ENCODE results near the gene FCN3. TPM values are rescaled to one million over a fixed set of nuclear protein-coding genes. Genes with fewer than 3 reads are reported as not detected.
A peak's percentile ranks its signal among the peaks of the same experiment; 100 is the strongest.

The FCN3 gene
- total and polyA plus RNA-seq, 9 of the 15 experiments (the other 6 are each of a cell fraction or from before 2014, with no cell fraction given): 0.49 TPM; not detected in 8

DNA sequence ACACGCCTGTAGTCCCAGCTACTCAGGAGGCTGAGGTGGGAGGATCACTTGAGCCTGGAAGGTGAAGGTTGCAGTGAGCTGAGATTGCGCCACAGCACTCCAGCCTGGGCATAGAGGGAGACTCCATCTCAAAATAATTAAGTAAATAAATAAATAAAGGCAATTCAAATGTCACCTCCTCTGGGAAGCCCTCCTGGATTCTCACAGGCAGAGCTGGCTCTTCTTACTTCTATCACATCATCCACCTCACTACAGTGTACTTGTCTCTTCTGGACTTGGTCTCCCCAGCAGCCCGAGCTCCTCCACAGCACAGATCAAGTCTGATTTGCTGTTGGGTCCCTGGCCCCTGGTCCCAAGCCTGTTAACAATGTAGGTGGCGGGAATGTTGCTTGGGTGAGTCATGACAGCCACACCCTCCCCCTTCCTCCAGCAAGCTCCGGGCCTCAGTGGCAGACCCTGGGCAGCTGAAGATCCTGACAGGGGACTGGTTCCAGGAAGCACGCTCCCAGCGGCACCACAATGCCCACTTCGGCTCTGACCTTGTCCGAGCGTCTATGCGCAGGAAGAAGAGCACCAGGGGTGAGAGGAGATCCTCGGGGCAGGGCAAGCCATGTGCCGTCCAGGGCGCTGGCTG is 27.5 kb downstream of the FCN3 start (continued):
- TF ChIP-seq, protein P1, sequence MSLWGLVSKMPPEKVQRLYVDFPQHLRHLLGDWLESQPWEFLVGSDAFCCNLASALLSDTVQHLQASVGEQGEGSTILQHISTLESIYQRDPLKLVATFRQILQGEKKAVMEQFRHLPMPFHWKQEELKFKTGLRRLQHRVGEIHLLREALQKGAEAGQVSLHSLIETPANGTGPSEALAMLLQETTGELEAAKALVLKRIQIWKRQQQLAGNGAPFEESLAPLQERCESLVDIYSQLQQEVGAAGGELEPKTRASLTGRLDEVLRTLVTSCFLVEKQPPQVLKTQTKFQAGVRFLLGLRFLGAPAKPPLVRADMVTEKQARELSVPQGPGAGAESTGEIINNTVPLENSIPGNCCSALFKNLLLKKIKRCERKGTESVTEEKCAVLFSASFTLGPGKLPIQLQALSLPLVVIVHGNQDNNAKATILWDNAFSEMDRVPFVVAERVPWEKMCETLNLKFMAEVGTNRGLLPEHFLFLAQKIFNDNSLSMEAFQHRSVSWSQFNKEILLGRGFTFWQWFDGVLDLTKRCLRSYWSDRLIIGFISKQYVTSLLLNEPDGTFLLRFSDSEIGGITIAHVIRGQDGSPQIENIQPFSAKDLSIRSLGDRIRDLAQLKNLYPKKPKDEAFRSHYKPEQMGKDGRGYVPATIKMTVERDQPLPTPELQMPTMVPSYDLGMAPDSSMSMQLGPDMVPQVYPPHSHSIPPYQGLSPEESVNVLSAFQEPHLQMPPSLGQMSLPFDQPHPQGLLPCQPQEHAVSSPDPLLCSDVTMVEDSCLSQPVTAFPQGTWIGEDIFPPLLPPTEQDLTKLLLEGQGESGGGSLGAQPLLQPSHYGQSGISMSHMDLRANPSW (CRISPR knock-in tag; IDR thresholded peaks at IDR 0.05): no peak
- TF ChIP-seq JUND (IDR thresholded peaks at IDR 0.05; ENCODE audit: borderline replicate concordance, low read depth, low read length): peak; percentile 59
- no peak for TF ChIP-seq JUND (tag; IDR thresholded peaks at IDR 0.05; ENCODE audit: borderline replicate concordance, low read depth, low read length)
- TF ChIP-seq, protein P2, sequence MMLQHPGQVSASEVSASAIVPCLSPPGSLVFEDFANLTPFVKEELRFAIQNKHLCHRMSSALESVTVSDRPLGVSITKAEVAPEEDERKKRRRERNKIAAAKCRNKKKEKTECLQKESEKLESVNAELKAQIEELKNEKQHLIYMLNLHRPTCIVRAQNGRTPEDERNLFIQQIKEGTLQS (IDR thresholded peaks at IDR 0.05): peak; percentile 66
- TF ChIP-seq, protein P2 (CRISPR knock-in tag; conservative IDR thresholded peaks at IDR 0.05): no peak
- no peak for TF ChIP-seq ZFP1 (CRISPR knock-in tag; IDR thresholded peaks at IDR 0.05)
- TF ChIP-seq FUS (optimal IDR thresholded peaks at IDR 0.05; ENCODE audit: low read depth, low read length): no peak
- TF ChIP-seq ZNF551 (CRISPR knock-in tag; IDR thresholded peaks at IDR 0.05): no peak
- TF ChIP-seq POLR2G (IDR thresholded peaks at IDR 0.05; ENCODE audit: low read depth, low read length): 0 out of 2 replicates have a peak, but pooled peaks have one; percentile 31
- TF ChIP-seq ASH1L (IDR thresholded peaks at IDR 0.05; ENCODE audit: borderline replicate concordance, low read depth, partially characterized antibody): no peak
- no peak for TF ChIP-seq ZNF79 (CRISPR knock-in tag; IDR thresholded peaks at IDR 0.05; ENCODE audit: low read depth)
- TF ChIP-seq, protein P3, sequence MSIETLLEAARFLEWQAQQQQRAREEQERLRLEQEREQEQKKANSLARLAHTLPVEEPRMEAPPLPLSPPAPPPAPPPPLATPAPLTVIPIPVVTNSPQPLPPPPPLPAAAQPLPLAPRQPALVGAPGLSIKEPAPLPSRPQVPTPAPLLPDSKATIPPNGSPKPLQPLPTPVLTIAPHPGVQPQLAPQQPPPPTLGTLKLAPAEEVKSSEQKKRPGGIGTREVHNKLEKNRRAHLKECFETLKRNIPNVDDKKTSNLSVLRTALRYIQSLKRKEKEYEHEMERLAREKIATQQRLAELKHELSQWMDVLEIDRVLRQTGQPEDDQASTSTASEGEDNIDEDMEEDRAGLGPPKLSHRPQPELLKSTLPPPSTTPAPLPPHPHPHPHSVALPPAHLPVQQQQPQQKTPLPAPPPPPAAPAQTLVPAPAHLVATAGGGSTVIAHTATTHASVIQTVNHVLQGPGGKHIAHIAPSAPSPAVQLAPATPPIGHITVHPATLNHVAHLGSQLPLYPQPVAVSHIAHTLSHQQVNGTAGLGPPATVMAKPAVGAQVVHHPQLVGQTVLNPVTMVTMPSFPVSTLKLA (conservative IDR thresholded peaks at IDR 0.05): no peak
- no peak for TF ChIP-seq ZNF239 (CRISPR knock-in tag; IDR thresholded peaks at IDR 0.05)
- TF ChIP-seq, protein P4, sequence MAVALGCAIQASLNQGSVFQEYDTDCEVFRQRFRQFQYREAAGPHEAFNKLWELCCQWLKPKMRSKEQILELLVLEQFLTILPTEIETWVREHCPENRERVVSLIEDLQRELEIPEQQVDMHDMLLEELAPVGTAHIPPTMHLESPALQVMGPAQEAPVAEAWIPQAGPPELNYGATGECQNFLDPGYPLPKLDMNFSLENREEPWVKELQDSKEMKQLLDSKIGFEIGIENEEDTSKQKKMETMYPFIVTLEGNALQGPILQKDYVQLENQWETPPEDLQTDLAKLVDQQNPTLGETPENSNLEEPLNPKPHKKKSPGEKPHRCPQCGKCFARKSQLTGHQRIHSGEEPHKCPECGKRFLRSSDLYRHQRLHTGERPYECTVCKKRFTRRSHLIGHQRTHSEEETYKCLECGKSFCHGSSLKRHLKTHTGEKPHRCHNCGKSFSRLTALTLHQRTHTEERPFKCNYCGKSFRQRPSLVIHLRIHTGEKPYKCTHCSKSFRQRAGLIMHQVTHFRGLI (CRISPR knock-in tag; IDR thresholded peaks at IDR 0.05): no peak
- 0 out of 4 replicates have a peak, but pooled peaks of 1 of the 2 experiments have one; percentile 7 for TF ChIP-seq HDAC1 (IDR thresholded peaks at IDR 0.05)
- no peak for TF ChIP-seq NFRKB (IDR thresholded peaks at IDR 0.05; ENCODE audit: low read depth)
- TF ChIP-seq SAFB (IDR thresholded peaks at IDR 0.05; ENCODE audit: borderline replicate concordance, low read depth, low read length): no peak
- TF ChIP-seq JUN (IDR thresholded peaks at IDR 0.05; ENCODE audit: borderline replicate concordance, low read depth, low read length): 0 out of 2 replicates have a peak, but pooled peaks have one; percentile 19
- no peak for TF ChIP-seq JUN (CRISPR knock-in tag; IDR thresholded peaks at IDR 0.05; ENCODE audit: borderline replicate concordance)
- no peak for TF ChIP-seq SUPT5H (IDR thresholded peaks at IDR 0.05)
- TF ChIP-seq FOSL1 (tag; conservative IDR thresholded peaks at IDR 0.05): peak; percentile 44; the same call in 1 of the 2 replicates
